Parathyroid adenoma (tissue), 2 donors: ENCODE measurements around the gene CLASP2.
"Not testable (repeated sequence)": the region's sequence is repeated elsewhere in the genome, so short reads cannot be mapped to it uniquely, and the experiment has no call there.

Experiments
- H2AFZ ChIP-seq: fragments of 300-600 bp; sonication (generic); one replicate; pipeline ENCODE4 v1.7.0; 2017; ENCODE audit warnings: antibody characterized with exemption, mild to moderate bottlenecking
- H3K27ac ChIP-seq: fragments of 300-600 bp; sonication (generic); one replicate; pipeline ENCODE4 v1.7.0; 2017
- H3K27me3 ChIP-seq: fragments of 300-600 bp; sonication (generic); one replicate; pipeline ENCODE4 v1.7.0; 2017; ENCODE audit warnings: low read length; ENCODE audit not compliant: control insufficient read depth, insufficient read depth
- H3K36me3 ChIP-seq: fragments of 300-600 bp; sonication (generic); one replicate; pipeline ENCODE4 v1.7.0; 2017; ENCODE audit warnings: low read length; ENCODE audit not compliant: control insufficient read depth, insufficient read depth
- H3K4me1 ChIP-seq: fragments of 300-600 bp; sonication (generic); one replicate; pipeline ENCODE4 v1.7.0; 2017; ENCODE audit warnings: control low read depth
- H3K4me2 ChIP-seq: fragments of 300-600 bp; sonication (generic); one replicate; pipeline ENCODE4 v1.7.0; 2017; ENCODE audit warnings: low read length
- H3K4me3 ChIP-seq: fragments of 300-600 bp; sonication (generic); one replicate; pipeline ENCODE4 v1.7.0; 2017; ENCODE audit warnings: low read depth, low read length
- H3K79me2 ChIP-seq: fragments of 300-600 bp; sonication (generic); one replicate; pipeline ENCODE4 v1.7.0; 2017; ENCODE audit warnings: control low read depth
- H3K9ac ChIP-seq: fragments of 300-600 bp; sonication (generic); one replicate; pipeline ENCODE4 v1.7.0; 2017; ENCODE audit warnings: mild to moderate bottlenecking
- H3K9me3 ChIP-seq: fragments of 300-600 bp; sonication (generic); one replicate; pipeline ENCODE4 v1.7.0; 2017; ENCODE audit warnings: low read length; ENCODE audit not compliant: control insufficient read depth
- CTCF ChIP-seq: fragments of 300-600 bp; sonication (generic); IDR thresholded peaks from one replicate; pipeline ENCODE4 v1.7.0; 2017; ENCODE audit warnings: antibody characterized with exemption, mild to moderate bottlenecking
- donor health status: primary hyperparathyroidism.

CLASP2 gene

GRCh38 chr3:33682770-33683169 is 35.3 kb downstream of the CLASP2 start:
- no peaks in the 10 kb centered on the region for H3K27me3 ChIP-seq
- H3K4me3 ChIP-seq = no peak overlapping the region
- H3K9ac ChIP-seq = no peak overlapping the region
- no peak overlapping the region for H2AFZ ChIP-seq
- no peak for TF ChIP-seq CTCF
- H3K36me3 ChIP-seq = peaks cover 4% of the 10 kb centered on the region
- H3K27ac ChIP-seq = no peak overlapping the region
- no peaks in the 10 kb centered on the region for H3K79me2 ChIP-seq
- no peak overlapping the region for H3K4me2 ChIP-seq
- H3K9me3 ChIP-seq = no peaks in the 10 kb centered on the region
- no peaks in the 10 kb centered on the region for H3K4me1 ChIP-seq

- no peak overlapping the region for H3K4me2 ChIP-seq
- no peak overlapping the region for H3K27ac ChIP-seq
- H3K4me3 ChIP-seq = no peak overlapping the region
- TF ChIP-seq CTCF = no peak
- H3K4me1 ChIP-seq = no peaks in the 10 kb centered on the region
- no peaks in the 10 kb centered on the region for H3K9me3 ChIP-seq
- no peaks in the 10 kb centered on the region for H3K27me3 ChIP-seq
- no peaks in the 10 kb centered on the region for H3K79me2 ChIP-seq
- H2AFZ ChIP-seq = no peak overlapping the region
- peaks cover 4% of the 10 kb centered on the region for H3K36me3 ChIP-seq
- no peak overlapping the region for H3K9ac ChIP-seq
Observed at GRCh38 chr3:33681667-33682066, 36.4 kb downstream of the CLASP2 start.

- Histone ChIP-seq H3K36me3 (peaks cover 4% of the 10 kb centered on the region), H2AFZ (no peak overlapping the region), H3K9ac (no peak overlapping the region), H3K4me3 (no peak overlapping the region), H3K4me1 (no peaks in the 10 kb centered on the region), H3K79me2 (no peaks in the 10 kb centered on the region), H3K4me2 (no peak overlapping the region), H3K27me3 (no peaks in the 10 kb centered on the region), H3K27ac (no peak overlapping the region), H3K9me3 (no peaks in the 10 kb centered on the region)
- TF ChIP-seq CTCF = no peak
Observed at GRCh38 chr3:33678073-33678472, 40.0 kb downstream of the CLASP2 start.

GRCh38 chr3:33673436-33673835 is 44.6 kb downstream of the CLASP2 start:
- not testable (repeated sequence) for H3K4me3 ChIP-seq

GRCh38 chr3:33668618-33669017 is 49.4 kb downstream of the CLASP2 start:
- no peak overlapping the region for H3K9ac ChIP-seq
- no peaks in the 10 kb centered on the region for H3K9me3 ChIP-seq
- no peak overlapping the region for H3K4me3 ChIP-seq
- no peaks in the 10 kb centered on the region for H3K27me3 ChIP-seq
- peaks cover 9% of the 10 kb centered on the region for H3K79me2 ChIP-seq
- H3K27ac ChIP-seq = no peak overlapping the region
- no peaks in the 10 kb centered on the region for H3K4me1 ChIP-seq
- no peak for TF ChIP-seq CTCF
- no peak overlapping the region for H2AFZ ChIP-seq
- no peak overlapping the region for H3K4me2 ChIP-seq
- H3K36me3 ChIP-seq = no peaks in the 10 kb centered on the region

More at GRCh38 chr3:33673436-33673835, 44.6 kb downstream of the CLASP2 start:
- H3K9me3 ChIP-seq, H3K27ac ChIP-seq, H3K4me1 ChIP-seq, H3K27me3 ChIP-seq, H3K9ac ChIP-seq, H2AFZ ChIP-seq, H3K79me2 ChIP-seq, H3K4me2 ChIP-seq, H3K36me3 ChIP-seq: not testable (repeated sequence)
